DMS53 treated with DMSO at 0.1 percent for 48 hours (cell line): ENCODE data around the gene GLMP.

Experiments used
- DNase-seq: peaks from one replicate; lab custom pipeline; 2025; ENCODE audit not compliant: unreplicated experiment; lab: John Stamatoyannopoulos, UW

Gene GLMP

DNA sequence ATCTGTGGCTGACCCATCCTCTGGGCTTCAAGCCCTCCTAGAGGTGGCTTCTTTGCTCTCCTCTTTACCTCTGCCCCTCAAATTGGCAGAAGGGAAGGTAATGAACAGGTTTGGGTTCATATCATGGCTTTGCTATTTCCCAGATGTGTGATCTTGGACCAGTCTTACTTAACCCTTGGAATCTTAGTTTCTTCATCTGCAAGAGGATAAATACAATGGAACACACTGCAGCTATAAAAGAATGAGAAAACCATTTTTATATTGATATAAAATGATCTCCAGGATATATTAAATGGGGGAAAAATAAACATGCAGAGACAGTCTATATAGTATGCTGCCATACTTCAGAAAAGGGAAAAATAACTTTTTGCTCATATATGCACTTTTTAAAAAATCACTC is 5.6 kb downstream of the GLMP start:
- DNase-seq: no peak

DNA sequence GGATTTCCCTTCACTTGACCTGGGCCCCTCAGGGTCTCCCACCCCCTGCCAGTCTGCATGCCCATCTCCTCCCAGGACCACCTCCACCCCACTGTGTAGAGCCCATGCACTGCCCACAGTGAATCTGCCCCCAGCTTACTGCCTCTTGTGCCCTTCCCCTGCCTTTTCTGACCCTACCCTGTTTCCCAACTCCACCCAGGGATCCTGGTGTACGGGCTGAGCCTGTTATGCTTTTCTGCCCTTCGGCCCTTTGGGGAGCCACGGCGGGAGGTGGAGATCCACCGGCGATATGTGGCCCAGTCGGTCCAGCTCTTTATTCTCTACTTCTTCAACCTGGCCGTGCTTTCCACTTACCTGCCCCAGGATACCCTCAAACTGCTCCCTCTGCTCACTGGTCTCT is 9.4 kb downstream of the GLMP start:
- no peak for DNase-seq

DNA sequence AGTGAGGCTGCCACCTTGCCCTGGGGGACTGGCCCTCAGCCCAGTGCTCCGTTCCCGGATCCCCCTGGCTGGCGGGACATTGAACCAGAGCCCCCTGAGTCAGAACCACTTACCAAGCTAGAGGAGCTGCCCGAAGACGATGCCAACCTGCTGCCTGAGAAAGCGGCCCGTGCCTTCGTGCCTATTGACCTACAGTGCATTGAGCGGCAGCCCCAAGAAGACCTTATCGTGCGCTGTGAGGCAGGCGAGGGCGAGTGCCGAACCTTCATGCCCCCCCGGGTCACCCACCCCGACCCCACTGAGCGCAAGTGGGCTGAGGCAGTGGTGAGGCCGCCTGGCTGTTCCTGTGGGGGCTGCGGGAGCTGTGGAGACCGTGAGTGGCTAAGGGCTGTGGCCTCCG is 10.0 kb downstream of the GLMP start:
- DNase-seq: no peak

DNA sequence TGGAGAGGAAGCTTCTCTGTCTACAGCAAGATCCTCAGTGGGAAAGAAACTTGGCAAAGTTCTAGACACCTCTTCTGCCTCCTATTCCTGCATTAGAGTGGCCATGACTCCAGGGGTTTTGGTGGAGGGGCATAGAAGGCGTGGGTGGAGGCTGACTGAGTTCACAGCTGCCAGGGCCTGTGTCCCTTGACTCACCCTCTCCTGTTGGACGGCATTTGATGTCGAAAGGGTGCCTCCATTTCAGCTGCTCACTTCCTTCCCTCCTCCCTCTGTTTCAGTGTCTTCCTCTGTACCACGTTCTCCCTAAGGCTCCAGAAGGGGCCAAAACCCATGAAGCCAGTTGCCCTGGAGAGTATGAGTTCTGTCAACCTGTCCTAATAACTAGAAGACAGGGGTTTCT is 10.7 kb downstream of the GLMP start:
- no peak for DNase-seq

DNA sequence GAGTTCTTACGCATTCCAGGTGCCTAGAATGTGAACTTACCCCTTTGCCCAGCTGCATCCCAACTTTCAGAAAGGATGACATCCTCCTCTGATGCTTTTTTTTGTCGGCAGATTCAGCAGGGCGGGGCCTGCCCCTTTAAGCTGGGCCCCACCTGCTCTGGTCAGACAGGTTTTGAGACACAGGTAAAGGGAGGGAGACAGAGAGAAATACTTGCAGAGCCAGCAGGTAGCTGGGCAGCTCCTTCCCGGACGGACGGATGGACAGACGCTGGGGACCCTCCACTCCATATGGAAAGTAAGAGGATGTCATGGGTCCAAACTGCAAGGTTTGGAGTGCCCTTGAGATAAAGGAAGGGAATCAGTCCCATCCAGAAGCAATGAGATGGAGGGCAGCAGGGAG is 11.4 kb downstream of the GLMP start, which contains the start of gene TMEM79:
TSS of gene TMEM79 (plus strand) at position 214 of the 400 bp plus-strand sequence. CDS start 902 bp downstream, outside the sequence.
- no peak for DNase-seq

DNA sequence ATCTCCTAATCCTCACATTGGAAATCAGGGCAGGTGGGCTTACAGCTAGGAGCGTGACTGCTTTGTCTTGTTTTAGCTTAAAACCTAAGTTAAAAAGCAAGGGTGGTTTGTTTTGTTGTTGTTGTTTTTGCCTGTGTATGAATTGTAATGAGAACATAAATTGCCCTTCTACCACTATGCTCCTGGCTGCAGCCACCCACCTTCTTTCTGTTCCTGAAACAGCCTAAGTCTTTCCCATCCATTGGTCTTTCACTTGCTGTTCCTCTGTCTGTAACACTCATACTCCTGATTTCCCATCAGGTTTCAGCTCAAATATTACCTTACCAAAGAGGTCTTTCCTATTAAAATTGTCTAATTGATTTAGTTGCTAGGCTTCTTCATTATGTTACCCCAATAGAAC is 12.0 kb downstream of the GLMP start:
- DNase-seq: no peak

DNA sequence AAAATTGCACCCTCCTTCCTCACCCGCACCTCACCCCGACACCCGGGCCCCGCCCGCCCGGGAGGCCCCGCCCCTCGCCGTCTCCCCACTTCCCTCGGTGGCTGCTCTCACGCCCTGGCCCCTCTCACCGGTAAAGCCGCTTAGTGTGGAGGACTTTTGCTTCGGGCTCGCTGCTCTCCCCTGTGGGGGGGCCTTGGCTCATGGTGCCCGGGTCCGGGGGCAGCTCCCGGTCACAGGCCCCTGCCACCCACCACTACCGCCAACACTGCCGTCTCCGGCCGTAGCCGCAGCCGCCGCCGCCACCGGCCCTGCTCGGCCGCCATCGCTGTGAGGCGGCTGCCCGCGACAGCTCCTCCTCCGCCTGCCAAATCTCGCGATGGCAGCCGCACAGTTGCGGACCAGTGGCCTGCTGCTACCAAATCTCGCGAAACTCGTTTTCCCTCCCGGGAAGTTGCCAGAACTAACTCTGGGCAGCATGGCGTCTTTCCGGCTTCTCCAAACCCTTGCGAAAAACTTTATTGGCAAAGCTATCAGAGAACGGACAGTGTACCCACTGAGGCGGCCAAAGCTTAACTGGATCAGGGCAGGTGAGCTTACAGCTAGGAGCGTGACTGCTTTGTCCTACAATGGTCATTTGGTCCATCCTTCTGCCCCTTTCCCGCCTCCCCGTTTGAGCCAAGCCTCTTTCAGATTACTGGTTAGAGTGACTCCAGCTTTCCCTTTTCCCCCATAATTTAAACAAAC is 12.8 kb downstream of the GLMP start, which contains the start of gene SMG5:
TSS of gene SMG5 (minus strand) at position 347 of the 744 bp plus-strand sequence. CDS start at position 202, 145 bp downstream.
- peak; percentile 98 for DNase-seq

DNA sequence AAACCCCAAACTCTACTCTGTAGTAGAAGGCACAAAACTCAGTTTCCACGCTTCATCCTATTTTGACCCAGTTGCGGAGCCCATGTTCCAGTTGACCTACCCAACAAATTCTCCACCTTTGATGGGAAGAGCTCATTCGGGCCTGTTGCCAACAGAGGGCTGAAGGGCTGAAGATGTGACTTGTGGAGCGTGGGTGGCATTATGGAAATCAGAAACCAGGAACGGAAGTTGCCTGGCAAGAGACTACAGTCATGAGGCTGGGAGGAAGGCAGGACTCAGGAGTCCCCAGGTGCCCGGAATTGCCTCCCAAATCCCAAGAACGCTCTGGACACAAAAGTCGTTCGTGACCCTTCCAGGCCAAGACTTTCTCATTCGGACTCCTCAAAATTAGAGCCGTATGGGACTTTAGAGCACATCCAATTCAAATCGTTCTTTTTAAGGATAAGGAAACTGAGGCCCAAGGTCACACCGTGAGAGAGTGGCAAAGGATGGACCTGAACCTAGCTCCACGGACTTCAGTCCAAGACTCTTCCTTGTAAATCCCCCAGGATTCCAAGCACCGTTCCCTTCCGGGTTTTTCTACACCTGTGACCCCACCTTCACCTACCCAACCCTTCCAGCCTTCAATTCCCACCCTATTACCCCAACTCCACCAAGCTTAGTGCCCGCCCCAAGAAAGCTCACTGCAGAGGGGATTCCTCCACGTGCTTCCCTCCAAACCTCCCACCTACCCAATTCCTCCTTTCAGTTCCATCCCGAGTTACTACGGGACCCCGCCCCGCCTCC is 13.6 kb downstream of the GLMP start:
- peak; percentile 15 for DNase-seq

DNA sequence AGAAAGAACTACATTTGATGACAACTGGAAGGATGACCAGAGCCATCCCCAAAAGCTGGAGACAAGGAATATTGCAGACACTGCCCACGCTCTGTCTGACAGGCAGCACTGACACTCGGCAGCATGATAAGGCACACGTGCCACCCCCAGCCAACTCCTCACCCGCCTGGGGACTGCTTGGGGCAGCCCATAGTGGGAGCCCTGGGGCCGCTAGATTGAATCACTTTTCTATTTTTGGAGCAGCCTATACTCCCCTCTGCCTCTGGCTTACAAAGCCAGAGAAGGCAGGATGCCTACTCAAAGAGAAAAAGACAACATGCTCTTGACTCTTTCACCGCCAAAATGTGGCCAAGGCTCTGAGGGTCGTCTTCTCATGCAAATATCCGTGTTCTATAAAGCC is 14.2 kb downstream of the GLMP start:
- no peak for DNase-seq

DNA sequence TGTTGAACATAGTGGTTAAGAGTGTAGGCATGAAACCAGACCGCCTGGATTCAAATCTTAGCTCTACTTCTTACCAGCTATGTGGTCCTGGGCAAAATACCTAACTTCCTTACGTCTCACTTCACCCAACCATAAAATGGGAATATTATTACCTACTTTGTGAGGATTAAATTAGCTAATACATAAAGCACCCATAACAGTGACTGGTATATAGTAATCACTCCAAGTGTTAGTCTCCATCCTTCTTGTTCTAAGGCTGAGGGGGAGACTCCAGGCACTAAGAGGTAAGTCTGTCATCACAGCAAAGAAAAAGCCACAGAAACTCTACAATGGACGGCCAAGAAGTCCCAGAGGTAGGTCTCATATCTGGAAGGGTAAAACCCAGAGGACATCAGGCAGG is 15.6 kb downstream of the GLMP start:
- no peak for DNase-seq

DNA sequence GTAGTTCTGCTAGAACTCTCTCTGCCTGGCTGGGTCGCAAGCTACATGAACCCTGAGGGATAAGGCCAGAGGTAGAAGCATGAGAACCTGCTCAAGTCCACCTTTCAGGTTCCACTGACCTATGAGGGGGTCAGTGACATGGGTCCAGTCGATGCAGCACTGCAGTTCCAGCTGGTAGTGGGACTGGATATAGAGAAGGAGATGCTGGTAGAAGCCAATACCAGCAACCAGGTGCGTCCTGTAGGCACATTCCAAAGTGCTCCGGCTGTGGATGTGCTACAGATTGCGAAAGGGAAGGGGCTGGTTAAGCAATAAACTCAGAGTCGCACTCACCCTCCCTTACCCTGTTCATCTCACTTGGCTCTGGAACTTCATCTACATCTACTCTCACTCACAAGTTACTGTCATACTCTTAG is 18.5 kb downstream of the GLMP start:
- DNase-seq: no peak

DNA sequence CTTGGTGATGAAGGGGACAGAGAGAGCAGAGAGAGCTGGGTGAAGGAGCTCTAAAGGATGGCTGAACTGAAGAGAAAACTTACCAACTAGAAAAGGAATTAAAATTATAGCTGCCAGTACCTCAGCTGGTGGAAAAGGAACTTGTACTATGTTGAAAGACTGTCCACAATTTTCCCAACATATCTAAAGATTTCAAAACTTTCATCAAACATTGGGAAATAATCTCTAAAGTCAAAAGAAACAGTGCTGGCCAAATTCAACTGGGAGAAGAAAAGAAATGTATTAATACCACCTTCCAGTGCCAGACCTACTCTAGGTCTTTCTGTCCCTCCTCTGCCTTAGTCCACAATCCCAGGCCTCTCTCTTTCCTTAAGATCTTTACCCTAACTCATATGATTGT is 18.9 kb downstream of the GLMP start:
- DNase-seq: no peak

DNA sequence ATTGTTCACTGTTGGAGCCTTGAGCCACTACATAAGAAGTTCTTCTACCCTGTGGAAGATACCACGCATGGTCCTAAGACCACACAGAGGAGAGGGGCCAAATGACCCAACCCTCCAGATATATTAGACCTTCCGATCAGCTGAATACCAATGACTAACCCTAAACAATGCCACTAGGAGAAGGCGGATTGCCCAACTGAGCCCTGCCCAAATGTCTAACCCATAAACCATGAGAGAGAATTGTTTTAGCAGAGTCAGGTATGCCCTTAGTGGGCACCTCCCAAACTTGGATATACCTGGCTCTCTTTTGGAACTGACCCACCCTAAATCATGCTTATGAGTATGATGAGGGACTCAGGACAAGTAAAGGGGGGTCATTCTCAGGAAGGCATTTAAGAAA is 25.2 kb downstream of the GLMP start:
- no peak for DNase-seq

DNA sequence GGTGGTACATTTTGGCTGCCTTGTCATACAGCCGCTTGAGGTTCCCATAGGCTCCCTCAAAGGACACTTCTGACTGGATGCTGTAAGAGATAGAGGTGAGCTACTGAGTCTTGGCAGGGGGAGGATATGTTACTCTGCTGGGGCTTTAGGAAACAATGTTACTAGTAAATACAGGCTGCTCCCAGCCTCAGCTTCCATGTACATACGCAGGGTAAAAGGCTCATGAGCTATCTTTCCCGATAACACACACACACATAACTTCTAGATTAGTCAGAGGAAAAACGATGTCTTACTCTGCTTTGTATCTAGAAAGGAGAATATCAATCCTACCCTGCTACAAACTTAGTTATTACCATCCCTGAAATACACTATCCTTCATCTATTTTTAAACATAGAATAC is 27.1 kb downstream of the GLMP start:
- DNase-seq: no peak

DNA sequence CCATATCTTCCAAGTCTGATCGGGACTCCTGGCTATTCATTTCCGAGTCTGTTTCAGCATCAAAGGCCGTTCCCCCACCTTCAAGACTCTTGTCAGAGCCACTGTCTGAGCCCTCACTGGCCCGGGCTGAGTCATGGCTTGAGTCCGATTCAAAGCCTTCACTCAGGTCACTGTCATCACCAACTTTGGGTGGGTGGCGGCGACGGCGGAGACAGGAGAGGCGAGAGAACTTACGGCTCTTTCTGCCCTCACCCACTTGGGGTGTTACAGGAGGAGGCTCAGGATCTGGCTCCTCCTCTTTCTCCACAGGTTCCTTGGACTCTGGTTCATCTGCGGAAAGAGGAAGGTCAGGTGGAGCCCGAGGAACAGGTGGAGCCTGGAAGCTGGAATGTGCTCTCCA is 29.4 kb downstream of the GLMP start:
- DNase-seq: no peak

DNA sequence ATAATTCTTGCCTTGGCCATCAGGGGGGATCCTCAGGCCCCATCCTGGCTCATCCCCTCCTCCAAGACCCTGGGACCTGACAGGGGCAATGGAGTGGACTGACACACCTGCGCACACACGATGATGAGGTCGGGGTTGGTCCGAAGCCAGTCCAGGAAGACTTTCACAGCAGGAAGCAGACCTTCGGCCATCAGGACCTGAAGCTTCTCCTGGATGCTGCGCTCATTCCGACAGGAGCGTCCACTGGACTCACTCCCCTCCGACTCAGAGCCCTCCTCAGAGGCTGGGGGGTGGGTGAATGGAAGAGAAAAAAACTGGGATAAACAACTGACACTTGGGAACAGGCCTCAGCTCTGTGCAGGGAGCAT is 32.2 kb downstream of the GLMP start:
- DNase-seq: no peak

DNA sequence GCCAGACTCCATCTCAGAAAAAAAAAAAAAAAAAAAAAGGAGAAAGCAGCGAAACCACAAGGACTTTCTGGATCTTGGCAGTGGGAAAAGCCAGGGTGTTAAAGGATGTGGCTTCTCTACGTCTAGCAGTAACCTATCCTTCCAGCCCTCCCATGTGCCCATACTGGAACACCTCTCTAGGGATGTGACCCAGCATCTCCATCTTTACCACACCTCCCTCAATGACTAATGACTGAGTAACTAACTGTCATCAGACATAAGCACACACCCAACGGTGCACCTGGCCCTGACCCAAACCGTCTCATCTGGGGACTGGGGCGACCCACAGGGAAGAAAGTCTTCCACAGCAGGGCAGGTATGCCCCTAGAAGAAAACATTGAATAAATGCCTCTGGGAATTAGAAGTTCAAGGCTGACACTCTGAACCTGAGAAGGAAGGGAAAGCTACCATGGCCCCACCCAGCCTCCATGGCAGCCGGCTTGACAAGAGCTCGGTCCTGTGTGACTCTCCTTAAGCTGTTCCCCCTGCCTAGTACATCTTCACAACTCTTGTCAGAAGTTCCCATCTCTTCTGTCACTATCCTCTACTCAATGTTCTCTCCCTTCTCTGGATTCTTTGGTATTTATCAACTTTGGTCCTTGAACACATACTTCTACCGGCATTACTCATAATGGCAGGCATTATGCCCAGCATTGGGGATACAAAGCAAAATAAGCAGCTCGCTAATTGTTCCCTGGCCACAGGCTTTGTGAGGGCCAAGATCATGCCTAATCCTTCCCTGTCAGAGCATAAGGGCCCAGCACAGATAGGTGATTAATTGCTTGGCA is 32.8 kb downstream of the GLMP start:
- no peak for DNase-seq

DNA sequence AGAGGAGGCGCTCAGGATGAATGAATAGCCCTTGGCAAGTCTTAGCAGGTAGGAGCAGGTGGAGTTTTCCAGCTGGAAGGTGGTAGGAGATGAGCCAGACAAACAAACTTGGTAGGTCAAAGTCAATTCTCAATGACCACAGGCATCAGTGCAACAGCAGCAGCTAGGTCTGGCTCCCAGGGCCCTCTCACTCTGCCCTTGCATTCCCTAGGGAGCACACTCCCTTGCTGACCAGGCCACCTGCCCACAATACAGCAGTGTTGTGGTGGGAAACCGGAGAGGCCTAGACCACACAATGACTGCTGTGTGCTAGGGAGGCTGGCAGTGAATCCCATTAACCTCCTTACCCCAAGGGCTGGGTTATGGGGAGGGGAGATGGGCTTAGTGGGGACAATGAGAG is 34.6 kb downstream of the GLMP start:
- DNase-seq: no peak

DNA sequence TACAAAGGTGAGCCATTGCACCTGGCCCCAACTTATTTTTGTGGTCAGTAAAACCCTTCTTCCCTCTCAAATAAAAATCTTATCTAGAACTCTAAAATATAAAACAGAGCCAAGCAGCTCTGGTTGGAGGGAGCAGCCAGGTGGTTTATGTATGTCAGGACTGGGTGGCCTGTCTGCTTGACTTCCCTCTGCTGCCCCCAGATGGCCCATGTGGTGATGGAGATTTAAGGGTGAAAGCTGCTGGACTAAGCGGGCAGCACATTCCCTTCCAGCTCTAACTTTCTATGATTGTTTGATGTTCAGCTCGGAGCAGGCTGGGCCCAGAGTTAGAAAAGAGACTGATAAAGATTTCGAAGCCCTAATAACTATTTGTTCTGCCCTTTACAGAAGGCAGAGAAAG is 35.7 kb downstream of the GLMP start:
- DNase-seq: no peak

DNA sequence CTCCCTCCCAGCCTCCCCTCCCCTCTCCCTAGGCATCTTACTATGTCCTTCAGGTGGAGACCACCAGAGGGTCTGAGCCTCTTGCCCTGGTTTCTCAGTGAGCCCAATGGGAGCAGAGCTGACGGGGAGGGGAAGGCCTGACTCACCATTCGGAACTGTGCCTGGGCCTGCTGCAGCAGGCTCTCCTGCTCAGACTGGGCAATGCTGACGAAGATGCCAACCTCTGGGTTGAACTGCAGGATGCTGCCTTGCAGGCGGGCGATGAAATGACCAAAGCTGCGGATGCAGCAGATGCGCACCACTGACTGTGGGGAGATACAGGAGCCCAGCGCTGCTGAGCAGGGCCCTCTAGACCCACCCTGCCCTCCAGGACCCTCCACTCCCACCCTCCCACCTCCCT is 36.6 kb downstream of the GLMP start:
- no peak for DNase-seq

DNA sequence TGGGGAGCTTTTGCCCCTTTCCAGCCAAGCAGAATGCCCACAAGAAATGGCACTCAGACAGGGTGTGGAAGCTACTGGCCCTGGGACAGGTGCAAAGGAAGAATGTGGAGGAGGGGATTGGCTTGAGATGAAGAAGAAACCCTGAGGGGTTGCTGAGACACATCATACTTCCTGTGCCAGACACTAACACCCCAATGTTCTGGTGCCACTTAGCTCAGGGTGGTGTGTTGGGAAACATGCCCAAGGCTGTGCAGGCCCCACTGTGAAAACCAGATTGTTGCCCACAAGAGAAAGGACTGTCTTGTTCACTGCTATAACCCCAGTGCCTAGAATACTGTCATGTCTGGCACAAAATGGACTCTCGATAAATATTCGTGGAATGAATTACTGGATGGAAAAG is 37.8 kb downstream of the GLMP start:
- DNase-seq: no peak

DNA sequence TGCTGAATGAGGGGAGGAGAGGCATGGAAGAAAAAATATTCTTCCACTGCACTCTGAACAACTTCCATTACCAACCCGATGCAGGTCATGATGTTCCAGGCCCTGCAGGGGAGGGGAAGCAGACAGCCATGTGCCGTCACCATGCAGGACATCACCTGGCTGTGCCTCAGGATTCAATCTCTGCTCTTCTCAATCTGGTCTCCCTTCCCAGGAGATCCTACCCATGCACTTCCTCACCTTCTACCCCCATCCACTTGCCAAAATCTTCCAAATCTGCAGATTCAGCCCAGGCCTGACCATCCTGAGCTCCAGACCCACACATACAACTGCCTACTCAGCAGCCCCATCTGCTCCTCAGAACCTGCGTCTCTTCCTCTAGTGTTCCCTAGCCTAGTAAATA is 41.8 kb downstream of the GLMP start:
- DNase-seq: no peak
